GM19372 (cell line): Measurements from ENCODE around the gene GLIPR1.
A peak's percentile ranks its signal among the peaks of the same experiment; 100 is the strongest.
"Not testable (repeated sequence)": the region's sequence is repeated elsewhere in the genome, so short reads cannot be mapped to it uniquely, and the experiment has no call there.

Experiments used
- ATAC-seq: cut with Tn5 transposase; IDR thresholded peaks from one replicate; pipeline ENCODE4 v1.9.1; 2021; ENCODE audit warnings: mild to moderate bottlenecking, low read depth, moderate library complexity; ENCODE audit not compliant: unreplicated experiment

Gene GLIPR1

DNA sequence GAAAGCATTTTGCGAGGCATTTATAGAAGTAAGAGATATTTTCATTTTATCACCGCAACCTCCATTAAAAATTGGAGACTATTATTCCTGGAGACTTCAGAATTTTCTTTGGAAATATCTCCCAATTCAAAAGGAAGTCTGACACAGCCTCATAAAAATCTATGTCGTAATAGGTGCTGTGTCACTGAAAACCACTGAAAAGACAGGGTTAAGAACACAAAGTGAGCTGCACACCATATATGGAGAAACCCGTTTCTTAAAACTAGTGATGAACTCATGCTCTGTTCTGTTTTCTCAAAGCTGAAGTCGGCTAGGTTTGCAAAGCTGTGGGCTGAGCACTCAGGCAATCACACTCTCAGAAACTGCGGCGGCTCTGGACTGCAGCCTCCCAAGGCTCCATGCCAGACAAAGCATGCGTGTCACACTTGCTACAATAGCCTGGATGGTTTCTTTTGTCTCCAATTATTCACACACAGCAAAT lies at the start of gene GLIPR1:
Gene GLIPR1 (plus strand): TSS at position 287 of the 481 bp plus-strand sequence. CDS start 126 bp downstream, at position 413.
- peak; percentile 85 for ATAC-seq

GRCh38 chr12:75432924-75433323 lies 47.6 kb upstream of the GLIPR1 start:
- no peak for ATAC-seq

DNA sequence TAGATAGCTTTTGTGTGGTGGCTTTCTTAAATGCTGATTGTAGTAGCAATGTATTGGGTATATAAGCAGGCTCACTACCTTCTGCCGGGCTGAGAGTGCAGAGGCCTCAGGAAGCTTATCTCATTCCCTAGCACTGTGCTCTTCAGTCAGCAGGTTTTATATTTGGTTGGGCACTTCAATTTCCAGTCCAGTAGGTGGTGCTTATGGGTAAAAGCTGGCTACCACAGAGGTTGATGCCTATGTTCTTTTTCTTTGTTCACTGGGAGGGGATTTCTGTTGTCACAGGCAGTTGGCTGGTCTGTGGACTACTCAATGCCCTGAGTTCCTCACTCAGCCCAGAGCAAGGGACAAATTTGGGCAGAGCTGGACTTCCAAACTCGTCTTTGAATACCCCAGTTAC lies 43.0 kb upstream of the GLIPR1 start:
- peak; percentile 56 for ATAC-seq

DNA sequence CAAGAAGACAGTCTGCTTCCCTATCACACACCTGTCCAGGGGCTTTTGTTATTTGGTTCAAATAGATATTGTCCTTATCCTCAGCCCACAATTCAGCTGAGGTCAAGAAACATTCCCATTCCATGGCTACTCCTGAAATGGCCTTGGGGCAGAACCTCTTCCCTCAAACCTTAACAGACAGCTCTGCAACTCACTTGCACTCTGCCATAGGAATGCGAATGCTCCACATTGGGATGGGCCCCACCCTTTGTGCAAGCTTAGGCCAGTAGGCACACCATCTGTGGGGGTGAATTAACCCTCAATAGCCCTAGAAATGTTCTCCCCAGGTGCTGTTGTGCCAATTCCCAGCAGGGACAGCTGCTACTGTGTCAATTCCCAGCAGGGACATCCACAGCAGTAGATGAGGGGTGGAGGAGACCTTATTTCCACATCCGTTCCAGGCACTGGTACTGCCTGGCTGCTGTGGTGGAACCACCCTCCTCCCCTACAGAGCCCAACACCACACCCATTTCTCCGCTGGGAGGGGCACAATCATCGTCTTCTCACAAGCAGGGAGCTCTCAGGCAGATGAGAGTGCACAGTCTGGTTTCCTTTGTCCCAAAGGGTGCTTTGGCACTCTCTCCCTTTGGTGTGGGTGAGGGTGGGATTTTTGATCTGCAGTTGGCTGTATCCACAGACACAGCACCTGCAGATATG lies 42.3 kb upstream of the GLIPR1 start:
- ATAC-seq: no peak

GRCh38 chr12:75439048-75439447 lies 41.5 kb upstream of the GLIPR1 start:
- ATAC-seq: no peak

GRCh38 chr12:75439930-75440329 lies 40.6 kb upstream of the GLIPR1 start:
- no peak for ATAC-seq

- ATAC-seq: not testable (repeated sequence)
Measured at GRCh38 chr12:75441687-75442449, 38.7 kb upstream of the GLIPR1 start.

DNA sequence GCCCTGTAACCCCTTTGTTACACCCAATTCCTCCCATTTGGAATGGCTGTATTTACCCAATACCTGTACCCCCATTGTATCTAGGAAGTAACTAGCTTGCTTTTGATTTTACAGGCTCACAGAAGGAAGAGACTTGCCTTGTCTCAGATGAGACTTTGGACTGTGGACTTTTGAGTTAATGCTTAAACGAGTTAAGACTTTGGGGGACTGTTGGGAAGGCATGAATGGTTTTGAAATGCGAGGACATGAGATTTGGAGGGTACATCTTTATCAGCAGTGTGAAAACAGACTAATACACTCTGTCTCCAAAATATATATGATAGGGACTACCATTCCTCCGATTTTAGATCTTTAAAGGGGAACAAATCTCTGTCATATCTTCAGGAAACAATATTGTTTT lies 38.1 kb upstream of the GLIPR1 start:
- ATAC-seq: not testable (repeated sequence)

GRCh38 chr12:75443709-75444108 lies 36.8 kb upstream of the GLIPR1 start:
- no peak for ATAC-seq

- no peak for ATAC-seq
Measured at GRCh38 chr12:75444429-75445136, 36.0 kb upstream of the GLIPR1 start.

DNA sequence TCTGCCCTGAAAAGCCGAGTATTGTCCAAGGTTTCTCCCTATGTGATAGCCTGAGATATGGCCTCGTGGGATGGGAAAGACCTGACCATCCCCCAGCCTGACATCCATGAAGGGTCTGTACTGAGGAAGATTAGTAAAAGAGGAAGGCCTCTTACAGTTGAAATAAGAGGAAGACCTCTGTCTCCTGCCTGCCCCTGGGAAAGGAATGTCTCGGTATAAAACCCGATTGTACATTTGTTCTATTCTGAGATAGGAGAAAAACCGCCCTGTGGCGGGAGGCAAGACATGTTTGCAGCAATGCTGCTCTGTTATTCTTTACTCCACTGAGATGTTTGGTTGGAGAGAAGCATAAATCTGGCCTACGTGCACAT lies 35.4 kb upstream of the GLIPR1 start:
- ATAC-seq: not testable (repeated sequence)

DNA sequence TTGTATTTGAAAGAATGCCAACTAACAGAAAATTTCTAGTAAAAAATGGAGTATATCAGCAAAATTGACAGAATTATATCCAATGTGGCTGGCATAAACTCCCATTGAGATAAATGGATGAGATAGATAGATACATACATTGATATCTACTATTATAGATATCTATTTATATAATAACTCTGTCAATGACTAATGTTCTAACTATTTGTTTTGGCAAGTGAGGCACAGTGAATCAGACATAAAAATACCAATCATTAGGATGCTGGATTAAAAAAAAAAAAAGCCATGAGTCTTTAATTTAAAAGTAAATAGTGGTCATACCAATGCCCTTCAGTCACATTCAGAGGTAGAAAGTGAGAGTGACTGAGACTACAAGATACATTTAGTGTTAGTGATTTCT lies 33.7 kb upstream of the GLIPR1 start:
- ATAC-seq: no peak

DNA sequence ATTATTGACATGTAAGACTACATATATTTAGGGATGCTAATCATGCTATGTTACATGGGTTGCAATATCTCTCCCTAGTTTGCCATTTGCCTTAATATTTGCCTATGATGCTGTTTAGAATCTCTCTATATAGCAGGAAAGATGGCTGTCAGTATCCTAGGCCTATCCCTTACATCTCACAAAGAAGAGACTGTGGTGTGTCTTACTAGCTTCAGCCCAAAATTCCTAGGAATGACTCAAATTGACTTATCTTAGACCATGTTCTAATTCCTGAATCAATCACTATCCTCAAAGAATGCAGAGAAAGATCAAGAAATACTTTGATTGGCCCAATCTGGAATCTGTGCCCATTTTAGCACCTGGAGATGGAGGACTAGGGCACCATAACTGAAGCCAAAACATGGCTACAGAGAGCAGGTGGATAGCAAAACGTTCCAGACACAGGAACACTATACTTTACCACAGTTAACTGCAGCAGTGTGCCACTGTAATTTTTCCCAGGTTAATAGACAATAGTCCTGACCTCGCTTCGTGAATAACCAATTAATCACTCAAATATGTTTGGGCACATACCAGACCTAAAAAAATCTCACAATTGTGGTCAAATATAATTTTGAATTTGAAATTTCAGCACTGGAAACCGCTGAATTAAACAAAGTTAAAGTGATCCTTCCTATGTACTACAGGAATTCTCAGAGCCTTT lies 32.7 kb upstream of the GLIPR1 start:
- no peak for ATAC-seq

- no peak for ATAC-seq
Measured at GRCh38 chr12:75452675-75453330, 27.8 kb upstream of the GLIPR1 start.

DNA sequence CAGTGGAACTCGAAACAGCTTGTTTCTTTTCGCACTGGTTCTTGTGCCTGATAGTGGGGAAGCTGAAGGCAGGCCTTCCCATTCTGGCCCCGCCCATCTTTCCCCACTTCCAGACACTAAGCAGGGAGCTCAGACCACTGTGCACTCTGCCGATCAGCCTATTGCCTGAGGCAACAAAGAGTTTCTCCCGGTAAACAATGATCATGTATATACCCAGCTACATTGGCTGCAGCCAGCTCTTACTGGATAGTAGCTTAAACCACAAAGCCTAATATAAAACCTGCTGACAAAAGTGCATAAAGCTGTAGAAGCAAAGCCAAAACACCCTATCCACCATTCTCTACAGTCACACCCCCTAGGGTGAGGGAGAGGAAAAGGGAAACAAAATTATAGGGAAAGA lies 24.7 kb upstream of the GLIPR1 start:
- ATAC-seq: no peak

DNA sequence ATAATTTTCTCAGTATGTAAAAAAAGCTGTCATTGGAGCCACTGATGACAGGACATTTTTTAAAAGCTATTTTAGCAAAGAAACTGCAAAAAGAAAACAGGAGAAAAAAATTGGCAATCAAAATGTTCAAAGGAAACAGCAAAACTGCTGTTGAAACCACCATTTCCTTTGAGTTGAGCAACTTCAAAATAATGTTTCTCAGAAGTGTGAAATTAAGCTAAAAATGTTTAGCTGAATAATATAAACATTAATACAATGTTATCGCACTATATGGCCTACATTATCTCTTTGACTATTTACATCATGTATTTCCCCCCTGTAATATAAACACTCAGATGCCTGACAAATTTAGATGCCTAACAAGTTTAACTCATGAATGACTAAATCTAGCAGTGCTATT lies 23.4 kb upstream of the GLIPR1 start:
- no peak for ATAC-seq

DNA sequence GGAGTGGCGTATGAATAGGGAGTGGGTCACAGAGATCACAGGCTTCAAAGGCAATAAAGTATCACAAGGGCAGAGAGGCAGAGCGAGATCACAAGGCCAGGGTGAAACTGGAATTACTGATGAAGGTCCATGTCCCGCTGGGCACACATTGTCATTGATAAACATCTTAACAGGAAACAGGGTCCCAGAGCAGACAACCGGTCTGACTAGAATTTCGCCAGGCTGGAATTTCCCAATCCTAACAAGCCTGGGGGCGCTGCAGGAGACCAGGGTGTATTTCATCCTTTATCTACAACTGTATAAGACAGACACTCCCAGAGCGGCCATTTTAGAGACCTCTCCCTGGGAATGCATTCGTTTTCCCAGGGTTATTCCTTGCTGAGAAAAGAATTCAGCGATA lies 22.7 kb upstream of the GLIPR1 start:
- not testable (repeated sequence) for ATAC-seq

DNA sequence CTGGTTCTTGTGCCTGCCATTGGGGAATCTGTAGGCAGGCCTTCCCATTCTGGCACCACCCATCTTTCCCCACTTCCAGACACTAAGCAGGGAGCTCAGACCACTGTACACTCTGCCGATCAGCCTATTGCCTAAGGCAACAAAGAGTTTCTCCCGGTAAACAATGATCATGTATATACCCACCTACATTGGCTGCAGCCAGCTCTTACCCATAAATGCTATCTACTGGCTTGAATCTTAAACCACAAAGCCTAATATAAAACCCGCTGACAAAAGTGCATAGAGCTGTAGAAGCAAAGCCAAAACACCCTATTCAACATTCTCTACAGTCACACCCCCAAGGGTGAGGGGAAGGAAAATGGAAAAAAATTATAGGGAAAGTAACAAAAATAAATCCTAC lies 20.8 kb upstream of the GLIPR1 start:
- no peak for ATAC-seq

- ATAC-seq: no peak
Measured at GRCh38 chr12:75460204-75460603, 20.4 kb upstream of the GLIPR1 start.
